ENCODE results near the gene ENOX1. TPM values are rescaled to one million over a fixed set of nuclear protein-coding genes. Genes with fewer than 3 reads are reported as not detected.

ENOX1 gene
- polyA plus RNA-seq, 1 donor = 3.0 TPM

DNA sequence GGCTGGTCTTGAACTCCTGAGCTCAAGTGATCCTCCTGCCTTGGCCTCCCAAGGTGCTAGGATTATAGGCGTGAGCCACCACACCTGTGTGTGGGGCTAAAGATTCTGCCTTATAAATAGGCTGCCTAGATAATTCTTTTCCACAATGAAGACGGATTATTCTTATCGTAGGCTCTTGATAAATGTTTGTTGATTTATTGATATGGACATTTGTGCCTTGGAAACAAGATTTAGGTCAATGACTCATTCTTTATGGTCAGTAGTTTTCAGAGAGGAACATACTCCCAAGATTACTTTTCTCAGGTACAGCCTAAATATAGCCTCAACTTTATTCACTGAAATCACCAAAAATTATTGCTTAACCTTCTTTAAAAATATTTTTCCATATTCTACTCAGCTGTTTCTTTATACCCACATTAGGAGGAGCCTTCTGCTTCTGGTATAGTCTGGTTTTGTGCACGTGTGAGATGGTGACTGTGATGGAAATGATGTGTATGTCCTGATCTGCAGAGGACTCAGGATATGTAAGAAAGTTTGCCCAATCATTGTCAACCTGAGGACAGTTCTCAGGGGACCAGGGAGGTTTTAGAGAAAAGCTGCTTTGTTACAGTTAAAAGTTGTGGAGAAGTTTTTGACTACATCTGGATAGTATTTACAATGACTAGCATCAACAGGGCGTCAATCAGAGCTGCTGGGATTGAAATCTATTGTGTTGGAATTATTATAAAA is 554.5 kb downstream of the ENOX1 start:
- Histone ChIP-seq H3K9me3 (ENCODE audit: control insufficient read depth, low read depth, low read length) (no peaks in the 10 kb centered on the region), H3K4me1 (ENCODE audit: control insufficient read depth, insufficient read depth, low read length) (no peaks in the 10 kb centered on the region), H3K4me3 (ENCODE audit: low read length) (no peak overlapping the region), H3K27me3 (ENCODE audit: control insufficient read depth, insufficient read depth, low read length) (no peaks in the 10 kb centered on the region), H3K27ac (ENCODE audit: low read length) (no peak overlapping the region), H3K36me3 (ENCODE audit: control insufficient read depth, insufficient read depth, low read length) (no peaks in the 10 kb centered on the region)
- 100% methylated on average over 1 of the region's 5 CpGs for WGBS (ENCODE audit: insufficient coverage, low lambda C conversion rate)
- DNase-seq = no peak

DNA sequence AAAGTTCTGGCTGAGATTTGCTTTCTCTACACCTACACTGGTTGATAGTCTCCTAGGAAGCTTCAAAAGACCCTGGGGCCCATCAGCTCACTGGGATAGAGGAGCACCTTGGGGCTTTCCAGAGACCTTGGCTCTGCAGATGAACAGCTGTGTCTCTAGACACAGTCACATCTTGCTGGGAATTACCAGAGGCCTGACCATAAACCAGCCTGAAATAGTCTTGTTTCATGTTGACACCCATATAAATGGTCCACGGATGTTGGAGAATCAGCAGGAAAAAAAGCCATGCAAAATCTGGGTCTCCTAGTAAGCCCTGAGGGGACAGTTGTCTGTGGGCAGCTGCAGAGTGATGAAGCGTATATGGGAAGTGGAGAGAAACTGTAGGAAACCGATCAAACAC is 555.8 kb downstream of the ENOX1 start:
- 100% methylated on average over 1 of the region's 3 CpGs for WGBS (ENCODE audit: insufficient coverage, low lambda C conversion rate)
- DNase-seq = no peak
- Histone ChIP-seq H3K9me3 (ENCODE audit: control insufficient read depth, low read depth, low read length) (no peaks in the 10 kb centered on the region), H3K36me3 (ENCODE audit: control insufficient read depth, insufficient read depth, low read length) (no peaks in the 10 kb centered on the region), H3K27me3 (ENCODE audit: control insufficient read depth, insufficient read depth, low read length) (no peaks in the 10 kb centered on the region), H3K27ac (ENCODE audit: low read length) (no peak overlapping the region), H3K4me3 (ENCODE audit: low read length) (no peak overlapping the region), H3K4me1 (ENCODE audit: control insufficient read depth, insufficient read depth, low read length) (no peaks in the 10 kb centered on the region)

DNA sequence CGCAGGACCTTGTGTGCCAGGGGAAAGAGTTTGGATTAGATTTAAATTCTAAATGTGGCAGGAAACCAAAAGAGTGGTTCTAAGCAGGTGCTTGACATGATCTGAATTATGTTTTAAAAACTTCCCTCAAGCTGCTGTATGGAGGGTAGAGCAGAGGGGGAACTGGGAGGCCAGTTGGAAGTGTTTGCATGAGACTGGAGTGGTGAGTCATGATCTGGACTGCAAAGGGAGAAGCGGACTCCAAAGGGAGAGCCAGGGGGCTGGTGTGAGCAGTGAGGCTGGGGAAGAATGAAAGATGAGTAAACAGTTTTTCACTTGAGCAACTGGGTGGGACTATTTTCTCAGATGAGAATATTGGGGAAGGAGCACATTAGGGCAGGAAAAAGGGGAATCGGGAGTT is 557.3 kb downstream of the ENOX1 start:
- WGBS (ENCODE audit: insufficient coverage, low lambda C conversion rate) = 50% methylated on average over 2 of the region's 3 CpGs
- Histone ChIP-seq H3K4me1 (ENCODE audit: control insufficient read depth, insufficient read depth, low read length) (no peaks in the 10 kb centered on the region), H3K36me3 (ENCODE audit: control insufficient read depth, insufficient read depth, low read length) (no peaks in the 10 kb centered on the region), H3K4me3 (ENCODE audit: low read length) (no peak overlapping the region), H3K9me3 (ENCODE audit: control insufficient read depth, low read depth, low read length) (no peaks in the 10 kb centered on the region), H3K27me3 (ENCODE audit: control insufficient read depth, insufficient read depth, low read length) (no peaks in the 10 kb centered on the region), H3K27ac (ENCODE audit: low read length) (no peak overlapping the region)
- DNase-seq = no peak

DNA sequence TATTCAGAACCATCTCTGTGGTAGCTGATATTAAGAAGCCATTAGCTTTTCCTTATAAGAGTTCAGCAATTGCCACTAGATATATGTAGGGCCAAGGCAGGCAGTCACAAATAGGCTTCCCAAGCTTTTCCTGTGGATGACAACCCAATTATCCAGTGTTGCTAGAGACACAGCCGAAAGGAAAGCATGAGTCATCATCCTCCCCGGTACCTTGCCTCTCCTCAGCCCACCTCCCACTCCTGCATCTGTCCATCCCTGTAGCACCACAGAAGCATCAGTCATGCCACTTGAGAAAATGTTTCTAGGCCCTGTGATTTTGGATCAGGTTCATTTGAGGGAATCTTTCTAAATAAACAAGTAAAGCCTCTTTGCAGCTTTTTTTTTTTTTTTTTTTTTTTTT is 559.1 kb downstream of the ENOX1 start:
- no peaks in the 10 kb centered on the region for H3K27me3 ChIP-seq (ENCODE audit: control insufficient read depth, insufficient read depth, low read length)
- H3K36me3 ChIP-seq (ENCODE audit: control insufficient read depth, insufficient read depth, low read length) = no peaks in the 10 kb centered on the region
- H3K27ac ChIP-seq (ENCODE audit: low read length) = no peak overlapping the region
- no CpG with 5 or more reads among the region's 2 CpGs for WGBS (ENCODE audit: insufficient coverage, low lambda C conversion rate)
- no peak for DNase-seq
- no peak overlapping the region for H3K4me3 ChIP-seq (ENCODE audit: low read length)
- H3K4me1 ChIP-seq (ENCODE audit: control insufficient read depth, insufficient read depth, low read length) = no peaks in the 10 kb centered on the region
- no peaks in the 10 kb centered on the region for H3K9me3 ChIP-seq (ENCODE audit: control insufficient read depth, low read depth, low read length)

DNA sequence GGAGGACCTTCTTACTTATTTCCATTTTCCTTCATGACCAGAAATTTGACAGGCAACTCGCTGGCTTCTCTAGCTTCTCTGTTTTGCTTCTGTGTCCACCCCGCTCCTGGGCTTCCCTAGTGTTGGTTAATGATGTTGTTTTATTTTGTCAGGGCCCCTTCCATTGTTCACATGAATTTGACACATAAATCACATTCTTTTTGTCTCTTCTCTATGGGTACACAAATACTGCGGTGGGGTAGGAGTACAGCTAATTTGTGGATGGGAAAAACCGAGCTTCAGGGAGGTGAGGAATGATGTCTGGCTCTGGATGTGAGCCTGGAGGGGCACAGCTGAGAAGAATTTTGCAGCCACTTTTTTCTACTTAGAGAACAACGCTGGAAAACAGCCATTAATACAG is 563.6 kb downstream of the ENOX1 start:
- DNase-seq = no peak
- Histone ChIP-seq H3K4me1 (ENCODE audit: control insufficient read depth, insufficient read depth, low read length) (no peaks in the 10 kb centered on the region), H3K27ac (ENCODE audit: low read length) (no peak overlapping the region), H3K4me3 (ENCODE audit: low read length) (no peak overlapping the region), H3K9me3 (ENCODE audit: control insufficient read depth, low read depth, low read length) (no peaks in the 10 kb centered on the region), H3K36me3 (ENCODE audit: control insufficient read depth, insufficient read depth, low read length) (no peaks in the 10 kb centered on the region), H3K27me3 (ENCODE audit: control insufficient read depth, insufficient read depth, low read length) (no peaks in the 10 kb centered on the region)
- WGBS (ENCODE audit: insufficient coverage, low lambda C conversion rate) = 80% methylated on average over 2 of the region's 5 CpGs

DNA sequence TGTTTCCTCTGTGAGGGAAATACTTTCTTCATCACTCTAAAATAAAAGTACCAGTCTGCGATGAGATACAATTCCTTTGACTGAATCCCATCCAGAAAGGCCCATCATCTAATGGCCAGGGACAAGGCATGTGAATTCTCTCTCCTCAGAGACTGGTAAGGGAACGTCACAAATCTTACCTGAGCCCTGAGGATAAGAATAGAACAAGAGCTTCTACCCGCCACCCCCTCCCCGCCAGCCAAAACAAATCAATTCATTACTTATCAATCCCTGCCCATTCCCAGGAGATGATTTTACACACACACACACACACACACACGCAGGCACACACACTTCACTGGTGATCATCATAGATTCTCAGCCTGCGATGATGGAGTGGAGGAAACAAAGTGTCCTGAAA is 564.7 kb downstream of the ENOX1 start:
- no peaks in the 10 kb centered on the region for H3K4me1 ChIP-seq (ENCODE audit: control insufficient read depth, insufficient read depth, low read length)
- H3K27ac ChIP-seq (ENCODE audit: low read length) = no peak overlapping the region
- no peaks in the 10 kb centered on the region for H3K36me3 ChIP-seq (ENCODE audit: control insufficient read depth, insufficient read depth, low read length)
- no peak for DNase-seq
- H3K9me3 ChIP-seq (ENCODE audit: control insufficient read depth, low read depth, low read length) = no peaks in the 10 kb centered on the region
- no peak overlapping the region for H3K4me3 ChIP-seq (ENCODE audit: low read length)
- H3K27me3 ChIP-seq (ENCODE audit: control insufficient read depth, insufficient read depth, low read length) = no peaks in the 10 kb centered on the region
- WGBS (ENCODE audit: insufficient coverage, low lambda C conversion rate) = no CpG with 5 or more reads among the region's 6 CpGs

DNA sequence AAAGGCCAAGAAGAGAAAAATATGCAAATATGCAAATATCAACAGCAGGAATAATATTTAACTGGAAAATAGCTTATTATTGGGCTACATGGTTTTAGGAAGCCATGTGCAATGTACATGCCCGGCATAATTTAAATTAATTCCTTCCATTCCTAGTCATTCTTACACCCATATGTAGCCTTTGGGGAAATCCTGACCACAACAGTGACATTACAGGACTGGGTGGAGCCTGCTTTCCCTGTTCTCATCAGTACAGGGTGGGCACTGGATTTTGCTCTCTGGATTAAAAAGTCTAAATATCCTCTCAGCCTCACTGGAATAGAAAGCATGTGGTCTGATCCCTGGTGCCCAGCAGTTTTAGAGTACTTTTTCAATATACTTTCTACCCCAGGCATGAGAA is 565.2 kb downstream of the ENOX1 start:
- H3K9me3 ChIP-seq (ENCODE audit: control insufficient read depth, low read depth, low read length) = no peaks in the 10 kb centered on the region
- no peaks in the 10 kb centered on the region for H3K27me3 ChIP-seq (ENCODE audit: control insufficient read depth, insufficient read depth, low read length)
- H3K4me3 ChIP-seq (ENCODE audit: low read length) = no peak overlapping the region
- WGBS (ENCODE audit: insufficient coverage, low lambda C conversion rate) = 86% methylated on average over 1 of the region's 1 CpG
- H3K4me1 ChIP-seq (ENCODE audit: control insufficient read depth, insufficient read depth, low read length) = no peaks in the 10 kb centered on the region
- no peak overlapping the region for H3K27ac ChIP-seq (ENCODE audit: low read length)
- no peaks in the 10 kb centered on the region for H3K36me3 ChIP-seq (ENCODE audit: control insufficient read depth, insufficient read depth, low read length)
- no peak for DNase-seq

DNA sequence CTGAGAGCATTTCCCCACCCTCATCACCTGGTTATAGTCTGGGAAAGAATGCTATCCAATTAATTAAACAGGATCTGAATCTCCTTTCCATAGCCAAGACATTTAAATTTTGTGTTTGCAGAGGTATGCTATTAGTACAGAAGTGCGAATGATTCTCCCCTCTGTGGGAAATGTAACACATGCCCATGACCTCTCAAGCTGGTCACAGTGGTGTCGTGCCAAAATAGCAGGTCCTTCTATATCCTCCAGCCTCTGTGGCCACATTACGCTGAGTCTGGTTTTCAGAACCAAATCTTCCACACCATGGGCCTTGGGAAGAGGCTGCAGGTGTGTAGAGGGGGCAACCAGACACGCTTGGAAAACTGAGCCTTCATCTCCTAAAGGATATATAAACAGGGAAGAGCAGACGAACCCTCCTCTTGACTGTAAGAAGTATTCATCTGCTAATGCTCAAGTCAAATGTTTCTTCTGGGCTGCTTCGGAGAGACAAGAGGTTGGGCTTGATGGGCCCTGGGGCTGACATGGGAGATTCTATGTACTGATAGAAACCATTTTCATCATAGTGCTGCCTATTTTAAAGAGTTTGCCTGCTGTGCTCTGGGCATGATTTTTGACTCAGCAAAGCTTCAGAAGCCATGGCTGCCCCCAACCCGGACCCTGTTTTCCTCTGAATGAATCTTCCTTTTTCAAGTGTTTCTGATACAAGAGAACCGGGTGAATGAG is 565.7 kb downstream of the ENOX1 start:
- DNase-seq = no peak
- H3K36me3 ChIP-seq (ENCODE audit: control insufficient read depth, insufficient read depth, low read length) = no peaks in the 10 kb centered on the region
- H3K4me3 ChIP-seq (ENCODE audit: low read length) = no peak overlapping the region
- WGBS (ENCODE audit: insufficient coverage, low lambda C conversion rate) = 71% methylated on average over 1 of the region's 8 CpGs
- no peaks in the 10 kb centered on the region for H3K4me1 ChIP-seq (ENCODE audit: control insufficient read depth, insufficient read depth, low read length)
- no peak overlapping the region for H3K27ac ChIP-seq (ENCODE audit: low read length)
- H3K27me3 ChIP-seq (ENCODE audit: control insufficient read depth, insufficient read depth, low read length) = no peaks in the 10 kb centered on the region
- H3K9me3 ChIP-seq (ENCODE audit: control insufficient read depth, low read depth, low read length) = no peaks in the 10 kb centered on the region

DNA sequence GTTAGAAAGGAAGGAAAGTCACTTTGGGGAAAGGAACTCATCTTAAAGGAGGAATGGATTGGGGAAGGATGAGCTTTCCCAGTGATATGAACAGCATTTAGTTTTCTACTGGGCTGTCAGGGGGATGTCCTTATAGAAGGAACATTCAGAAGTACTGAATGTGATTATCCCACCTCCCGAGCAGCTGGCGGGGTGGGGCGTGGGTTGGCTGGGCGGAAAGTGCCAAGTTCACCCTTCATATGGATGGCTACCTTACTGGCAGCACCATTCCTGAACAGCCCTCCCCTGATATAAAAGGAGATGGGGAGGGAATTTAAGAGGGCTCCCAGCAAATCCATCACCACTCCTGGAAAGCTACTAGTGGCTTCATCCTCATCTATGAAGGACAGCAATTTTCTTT is 572.6 kb downstream of the ENOX1 start:
- H3K27ac ChIP-seq (ENCODE audit: low read length) = no peak overlapping the region
- no peak overlapping the region for H3K4me3 ChIP-seq (ENCODE audit: low read length)
- H3K36me3 ChIP-seq (ENCODE audit: control insufficient read depth, insufficient read depth, low read length) = no peaks in the 10 kb centered on the region
- no peaks in the 10 kb centered on the region for H3K27me3 ChIP-seq (ENCODE audit: control insufficient read depth, insufficient read depth, low read length)
- no CpG with 5 or more reads among the region's 4 CpGs for WGBS (ENCODE audit: insufficient coverage, low lambda C conversion rate)
- no peak for DNase-seq
- no peaks in the 10 kb centered on the region for H3K4me1 ChIP-seq (ENCODE audit: control insufficient read depth, insufficient read depth, low read length)
- peaks cover 3% of the 10 kb centered on the region for H3K9me3 ChIP-seq (ENCODE audit: control insufficient read depth, low read depth, low read length)

DNA sequence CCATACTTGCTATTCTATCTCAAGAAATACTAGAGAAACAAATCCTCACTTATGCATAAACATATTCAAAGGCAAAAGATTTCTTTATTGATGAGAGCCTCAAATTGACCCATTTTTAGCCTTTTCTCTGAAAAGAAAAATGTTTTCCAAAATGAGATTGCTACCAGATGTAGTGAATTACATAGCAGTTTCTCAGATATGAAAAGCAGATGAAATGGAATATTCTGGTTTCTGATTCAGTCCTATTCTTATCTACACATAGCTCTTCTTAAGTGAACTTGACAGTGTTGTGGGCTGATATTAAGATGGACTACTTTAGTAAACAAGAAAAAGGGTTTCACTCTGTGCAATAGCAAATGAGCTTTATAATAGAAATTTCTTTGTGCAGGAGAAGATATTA is 579.9 kb downstream of the ENOX1 start:
- no peak overlapping the region for H3K27ac ChIP-seq (ENCODE audit: low read length)
- H3K36me3 ChIP-seq (ENCODE audit: control insufficient read depth, insufficient read depth, low read length) = no peaks in the 10 kb centered on the region
- peaks cover 2% of the 10 kb centered on the region for H3K9me3 ChIP-seq (ENCODE audit: control insufficient read depth, low read depth, low read length)
- H3K27me3 ChIP-seq (ENCODE audit: control insufficient read depth, insufficient read depth, low read length) = no peaks in the 10 kb centered on the region
- no peaks in the 10 kb centered on the region for H3K4me1 ChIP-seq (ENCODE audit: control insufficient read depth, insufficient read depth, low read length)
- DNase-seq = no peak
- no peak overlapping the region for H3K4me3 ChIP-seq (ENCODE audit: low read length)

DNA sequence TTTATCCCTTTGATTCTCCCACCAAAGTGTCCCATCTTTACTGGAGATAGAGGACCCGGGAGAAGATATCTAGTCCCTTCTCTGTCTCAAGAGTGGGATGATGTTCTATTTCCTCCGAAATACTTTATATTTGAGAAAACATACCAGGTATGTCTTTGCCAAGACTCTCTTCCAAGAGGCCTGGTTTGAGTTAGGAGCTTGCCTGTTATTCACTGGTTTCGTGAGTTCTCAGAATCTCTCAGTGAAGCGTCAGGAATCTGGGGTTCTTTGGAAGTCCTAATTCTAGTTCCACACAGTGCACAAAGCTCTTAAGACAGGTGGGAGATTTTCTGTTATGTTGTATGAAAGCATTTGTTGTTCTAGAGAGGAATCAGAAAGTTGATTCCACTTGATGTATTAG is 581.4 kb downstream of the ENOX1 start:
- WGBS (ENCODE audit: insufficient coverage, low lambda C conversion rate) = no CpG with 5 or more reads among the region's 4 CpGs
- DNase-seq = no peak
- H3K9me3 ChIP-seq (ENCODE audit: control insufficient read depth, low read depth, low read length) = peaks cover 4% of the 10 kb centered on the region
- H3K27me3 ChIP-seq (ENCODE audit: control insufficient read depth, insufficient read depth, low read length) = no peaks in the 10 kb centered on the region
- no peak overlapping the region for H3K27ac ChIP-seq (ENCODE audit: low read length)
- no peaks in the 10 kb centered on the region for H3K36me3 ChIP-seq (ENCODE audit: control insufficient read depth, insufficient read depth, low read length)
- H3K4me3 ChIP-seq (ENCODE audit: low read length) = no peak overlapping the region
- no peaks in the 10 kb centered on the region for H3K4me1 ChIP-seq (ENCODE audit: control insufficient read depth, insufficient read depth, low read length)

All from large intestine (tissue), 3 donors.